CD8-positive, alpha-beta memory T cell (primary cell): ENCODE results near the gene CCT6A. TPM values are rescaled to one million over a fixed set of nuclear protein-coding genes. Genes with fewer than 3 reads are reported as not detected.
A peak's percentile ranks its signal among the peaks of the same experiment; 100 is the strongest.
"Not testable (repeated sequence)": the region's sequence is repeated elsewhere in the genome, so short reads cannot be mapped to it uniquely, and the experiment has no call there.

Experiments
- CTCF ChIA-PET: fragments of 350-600 bp; sonication (Branson Sonifier 250); formaldehyde crosslinking; loops from one replicate; lab custom pipeline; 2021; ENCODE audit warnings: antibody characterized with exemption; lab: Charles Lee
- POLR2A ChIA-PET: fragments of 350-600 bp; sonication (Branson Sonifier 250); formaldehyde crosslinking; loops from one replicate; lab custom pipeline; 2021; ENCODE audit warnings: antibody characterized with exemption; lab: Charles Lee
- DNase-seq, 5 donors: peaks; one replicate each; pipeline versions ENCODE4 v3.0.0 to v3.0.0-alpha.2; 2020 to 2022; ENCODE audit warnings: mixed read lengths in 1 of 5
- H3K27ac ChIP-seq: one replicate; pipeline ENCODE4 v1.7.0; 2013; ENCODE audit warnings: low read depth, mild to moderate bottlenecking, low read length, moderate library complexity
- H3K27me3 ChIP-seq: 2 replicates; pipeline ENCODE4 v1.7.0; 2013; ENCODE audit warnings: low read length, mild to moderate bottlenecking; ENCODE audit not compliant: insufficient read depth, poor library complexity, severe bottlenecking
- H3K36me3 ChIP-seq: 2 replicates; pipeline ENCODE4 v1.7.0; 2013; ENCODE audit warnings: mild to moderate bottlenecking, low read length, moderate library complexity; ENCODE audit not compliant: insufficient read depth
- H3K4me1 ChIP-seq: 2 replicates; pipeline ENCODE4 v1.7.0; 2013; ENCODE audit warnings: mild to moderate bottlenecking, low read length, moderate library complexity; ENCODE audit not compliant: insufficient read depth
- H3K4me3 ChIP-seq: 2 replicates; pipeline ENCODE4 v1.7.0; 2013; ENCODE audit warnings: mild to moderate bottlenecking, low read length
- H3K9me3 ChIP-seq: 2 replicates; pipeline ENCODE4 v1.7.0; 2013; ENCODE audit warnings: mild to moderate bottlenecking, low read length
- H3K27ac Mint-ChIP-seq, 8 donors: one replicate each; pipeline ENCODE4 v1.8.0; 2020 to 2021; ENCODE audit warnings: mixed read lengths in 8 of 8, mild to moderate bottlenecking in 6 of 8, inconsistent platforms in 3 of 8, moderate library complexity in 3 of 8
- H3K27me3 Mint-ChIP-seq, 2 donors: one replicate each; pipeline ENCODE4 v1.8.0; 2020 to 2021; ENCODE audit warnings: mixed read lengths in 2 of 2, mild to moderate bottlenecking in 1 of 2, moderate library complexity in 1 of 2
- H3K36me3 Mint-ChIP-seq, 3 donors: one replicate each; pipeline ENCODE4 v1.8.0; 2020 to 2021; ENCODE audit warnings: mixed read lengths in 3 of 3, inconsistent platforms in 1 of 3, mild to moderate bottlenecking in 1 of 3
- H3K4me1 Mint-ChIP-seq, 3 donors: one replicate each; pipeline ENCODE4 v1.8.0; 2020 to 2021; ENCODE audit warnings: mixed read lengths in 3 of 3, inconsistent platforms in 1 of 3, mild to moderate bottlenecking in 1 of 3
- H3K4me3 Mint-ChIP-seq, 7 donors: one replicate each; pipeline ENCODE4 v1.8.0; 2020 to 2021; ENCODE audit warnings: mixed read lengths in 7 of 7, mild to moderate bottlenecking in 6 of 7, moderate library complexity in 4 of 7, inconsistent platforms in 2 of 7
- H3K9me3 Mint-ChIP-seq, 5 donors: one replicate each; pipeline ENCODE4 v1.8.0; 2020 to 2022; ENCODE audit warnings: mixed read lengths in 5 of 5, mild to moderate bottlenecking in 3 of 5, moderate library complexity in 2 of 5, inconsistent platforms in 1 of 5
- polyA plus RNA-seq: library from polyadenylated mRNA; unstranded; fragments of 300-500 nt; fragmentation: Illumina TruSeq; gene quantifications from one replicate; pipeline ENCODE4 v1.2.3, GENCODE V29; 2021
- total RNA-seq, 2 experiments: library from RNA; stranded (reverse); gene quantifications; one replicate each; pipeline ENCODE4 v1.2.3, GENCODE V29; 2021

Gene CCT6A
- total and polyA plus RNA-seq, 3 experiments from 2014 or later: 93.3 to 361 (median 348) TPM

DNA sequence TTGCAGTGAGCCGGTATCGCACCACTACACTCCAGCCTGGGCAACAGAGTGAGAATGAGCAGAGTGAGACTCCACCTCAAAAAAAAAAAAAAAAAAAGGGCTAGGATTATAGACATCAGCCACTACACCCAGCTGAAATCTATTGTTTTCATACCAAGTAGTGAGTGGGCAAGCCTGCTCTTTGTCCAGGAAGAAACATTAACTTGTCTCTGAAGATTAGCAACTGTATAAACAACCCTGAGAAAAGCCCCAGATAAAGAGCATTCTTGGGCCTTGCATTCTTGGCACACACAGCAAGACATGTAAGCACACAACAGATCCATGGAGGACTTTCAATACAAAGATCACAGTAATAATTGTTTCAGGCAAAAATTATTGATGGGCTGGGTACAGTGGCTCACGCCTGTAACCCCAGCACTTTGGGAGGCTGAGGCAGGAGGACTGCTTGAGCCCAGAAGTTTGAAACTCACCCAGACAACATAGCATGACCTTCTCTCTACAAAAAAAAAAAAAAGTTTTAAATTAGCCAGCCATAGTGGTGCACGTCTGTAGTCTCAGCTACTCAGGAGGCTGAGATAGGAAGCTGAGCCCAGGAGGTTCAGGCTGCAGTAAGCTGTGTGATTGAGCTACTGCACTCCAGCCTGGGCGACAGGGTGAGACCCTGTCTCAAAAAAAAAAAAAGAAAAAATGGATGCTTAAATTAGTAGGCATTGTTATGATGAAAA, 4.7 kb upstream of the CCT6A start:
- Histone ChIP-seq H3K4me3 (no peak overlapping the region), H3K36me3 (no peaks in the 10 kb centered on the region), H3K27ac (peak overlapping the region; percentile 24), H3K4me1 (peaks cover 11% of the 10 kb centered on the region), H3K27me3 (no peaks in the 10 kb centered on the region), H3K9me3 (no peaks in the 10 kb centered on the region)
- ChIA-PET POLR2A (no interaction called here), CTCF (no interaction called here)
- no peak for DNase-seq
- H3K27ac Mint-ChIP-seq: peak overlapping the region in 2 of 8 donors; percentile 26 to 56
- H3K4me1 Mint-ChIP-seq: peaks cover 10 to 16% (median 13%) of the 10 kb centered on the region in 3 donors
- H3K9me3 Mint-ChIP-seq: no peaks in the 10 kb centered on the region
- no peaks in the 10 kb centered on the region for H3K27me3 Mint-ChIP-seq
- peak overlapping the region in 1 of 7 donors; percentile 17 for H3K4me3 Mint-ChIP-seq
- peaks cover 0 to 6% (median 2%) of the 10 kb centered on the region in 3 donors for H3K36me3 Mint-ChIP-seq

DNA sequence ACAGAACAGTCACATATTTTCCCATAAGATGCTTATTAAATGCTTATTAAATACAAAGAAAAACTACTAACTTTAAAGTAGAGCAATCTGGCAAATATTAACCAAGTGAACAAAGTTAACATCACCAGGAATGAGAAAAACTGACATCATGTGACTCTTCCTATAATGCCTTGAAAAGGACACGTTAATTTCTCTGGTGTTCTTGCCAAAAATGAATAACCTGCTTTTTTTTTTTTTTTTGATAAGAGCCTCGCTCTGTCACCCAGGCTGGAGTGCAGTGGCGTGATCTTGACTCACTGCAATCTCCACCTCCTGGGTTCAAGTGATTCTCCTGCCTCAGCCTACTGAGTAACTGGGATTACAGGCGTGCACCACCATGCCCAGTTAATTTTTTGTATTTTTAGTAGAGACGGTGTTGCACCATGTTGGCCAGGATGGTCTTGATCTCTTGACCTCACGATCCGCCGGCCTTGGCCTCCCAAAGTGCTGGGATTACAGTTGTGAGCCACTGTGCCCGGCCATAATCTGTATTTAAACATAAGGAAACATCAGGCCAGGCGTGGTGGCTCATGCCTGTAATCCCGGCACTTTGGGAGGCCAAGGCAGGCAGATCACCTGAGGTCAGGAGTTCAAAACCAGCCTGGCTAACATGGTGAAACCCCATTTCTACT, 4.0 kb upstream of the CCT6A start:
- H3K36me3 ChIP-seq, H3K4me3 Mint-ChIP-seq, H3K36me3 Mint-ChIP-seq, H3K9me3 Mint-ChIP-seq, H3K27me3 ChIP-seq, H3K4me3 ChIP-seq, H3K9me3 ChIP-seq, CTCF ChIA-PET, DNase-seq, H3K27me3 Mint-ChIP-seq, H3K27ac Mint-ChIP-seq, POLR2A ChIA-PET: not testable (repeated sequence)
- peak overlapping the region; percentile 24 for H3K27ac ChIP-seq
- H3K4me1 Mint-ChIP-seq: peaks cover 13 to 22% (median 19%) of the 10 kb centered on the region in 3 donors
- peaks cover 16% of the 10 kb centered on the region for H3K4me1 ChIP-seq

DNA sequence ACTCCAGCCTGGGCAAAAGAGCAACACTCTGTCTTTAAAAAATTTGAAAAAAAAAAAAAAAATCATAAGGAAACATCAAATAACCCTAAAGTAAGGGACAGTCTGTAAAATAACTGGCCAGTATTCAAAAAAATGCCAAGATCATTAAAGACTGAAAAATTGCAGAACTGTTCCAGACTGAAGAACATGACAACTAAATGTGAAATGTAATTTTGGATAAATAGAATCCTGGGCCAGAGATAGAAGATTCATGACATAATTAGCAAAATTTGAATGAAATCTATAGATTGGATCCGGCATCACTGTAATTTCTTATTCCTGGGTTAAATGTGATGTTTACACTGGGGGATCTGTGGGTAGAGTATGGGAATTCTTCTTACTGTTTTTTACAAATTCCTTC, 3.3 kb upstream of the CCT6A start:
- DNase-seq: no peak
- Mint-ChIP-seq H3K27me3 (no peaks in the 10 kb centered on the region), H3K4me1 (peaks cover 16 to 28% (median 25%) of the 10 kb centered on the region in 3 donors), H3K4me3 (peak overlapping the region in 2 of 7 donors; percentile 1 to 7), H3K36me3 (peaks cover 0 to 15% (median 0%) of the 10 kb centered on the region in 3 donors), H3K27ac (peak overlapping the region in 2 of 8 donors; percentile 13 to 31), H3K9me3 (no peaks in the 10 kb centered on the region)
- no peaks in the 10 kb centered on the region for H3K27me3 ChIP-seq
- CTCF ChIA-PET: no interaction called here
- H3K4me3 ChIP-seq: no peak overlapping the region
- no peak overlapping the region for H3K27ac ChIP-seq
- H3K36me3 ChIP-seq: peaks cover 2% of the 10 kb centered on the region
- peaks cover 23% of the 10 kb centered on the region for H3K4me1 ChIP-seq
- no peaks in the 10 kb centered on the region for H3K9me3 ChIP-seq
- POLR2A ChIA-PET: no interaction called here

DNA sequence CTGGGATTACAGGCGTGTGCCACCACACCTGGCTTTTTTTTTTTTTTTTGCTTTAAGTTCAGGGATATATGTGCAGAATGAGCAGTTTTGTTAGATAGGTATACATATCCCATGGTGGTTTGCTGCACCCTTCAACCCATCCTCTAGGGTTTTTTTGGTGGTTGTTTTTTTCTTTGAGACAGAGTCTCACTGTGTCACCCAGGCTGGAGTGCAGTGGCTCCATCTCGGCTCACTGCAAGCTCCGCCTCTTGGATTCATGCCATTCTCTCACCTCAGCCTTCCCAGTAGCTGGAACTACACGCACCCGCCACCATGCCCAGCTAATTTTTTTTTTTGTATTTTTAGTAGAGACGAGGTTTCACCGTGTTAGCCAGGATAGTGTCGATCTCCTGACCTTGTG, 2.8 kb upstream of the CCT6A start:
- CTCF ChIA-PET, POLR2A ChIA-PET, H3K27ac ChIP-seq, H3K9me3 ChIP-seq, H3K27me3 ChIP-seq, DNase-seq, H3K27me3 Mint-ChIP-seq, H3K36me3 ChIP-seq, H3K9me3 Mint-ChIP-seq, H3K4me3 ChIP-seq: not testable (repeated sequence)
- Mint-ChIP-seq H3K36me3 (peaks cover 0 to 20% (median 0%) of the 10 kb centered on the region in 3 donors), H3K4me1 (peaks cover 18 to 33% (median 31%) of the 10 kb centered on the region in 3 donors), H3K4me3 (peak overlapping the region in 2 of 7 donors; percentile 1 to 7), H3K27ac (peak overlapping the region in 3 of 8 donors; percentile 13 to 65 (median 17))
- peaks cover 27% of the 10 kb centered on the region for H3K4me1 ChIP-seq

DNA sequence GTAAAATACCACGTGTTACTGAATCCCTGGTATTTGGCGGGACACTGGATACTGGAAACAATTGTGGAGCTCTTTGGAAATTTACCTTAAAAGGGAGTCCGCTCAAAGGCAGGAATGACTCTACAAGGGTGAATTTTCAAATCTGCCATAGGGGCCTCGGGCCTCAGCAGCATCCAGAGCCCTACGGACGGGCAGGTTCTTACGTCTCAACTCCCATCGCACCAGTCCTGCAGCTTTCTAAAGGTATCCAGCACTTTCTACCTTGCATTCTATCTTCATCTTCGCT, 569 bp upstream of the CCT6A start:
- Mint-ChIP-seq H3K4me1 (peaks cover 29 to 50% (median 42%) of the 10 kb centered on the region in 3 donors), H3K27ac (peak overlapping the region; percentile 79 to 97 (median 95)), H3K4me3 (peak overlapping the region; percentile 89 to 99 (median 94)), H3K27me3 (no peaks in the 10 kb centered on the region), H3K9me3 (no peaks in the 10 kb centered on the region), H3K36me3 (peaks cover 0 to 42% (median 0%) of the 10 kb centered on the region in 3 donors)
- Histone ChIP-seq H3K4me3 (peak overlapping the region; percentile 91), H3K27ac (peak overlapping the region; percentile 74), H3K36me3 (peaks cover 25% of the 10 kb centered on the region), H3K9me3 (no peaks in the 10 kb centered on the region), H3K4me1 (peaks cover 36% of the 10 kb centered on the region), H3K27me3 (no peaks in the 10 kb centered on the region)
- ChIA-PET CTCF (interaction anchor here (0.8 to 1.9 kb wide), 3 partner anchors 13 to 22 kb away, joined by 3 to 23 read pairs (median 3); partner anchors contain the start of gene SUMF2), POLR2A (interaction anchor here (0.6 to 1.7 kb wide), 5 partner anchors 14 to 56 kb away, joined by 3 to 15 read pairs (median 5); partner anchors contain the start of genes CHCHD2 and SUMF2)
- DNase-seq: no peak

DNA sequence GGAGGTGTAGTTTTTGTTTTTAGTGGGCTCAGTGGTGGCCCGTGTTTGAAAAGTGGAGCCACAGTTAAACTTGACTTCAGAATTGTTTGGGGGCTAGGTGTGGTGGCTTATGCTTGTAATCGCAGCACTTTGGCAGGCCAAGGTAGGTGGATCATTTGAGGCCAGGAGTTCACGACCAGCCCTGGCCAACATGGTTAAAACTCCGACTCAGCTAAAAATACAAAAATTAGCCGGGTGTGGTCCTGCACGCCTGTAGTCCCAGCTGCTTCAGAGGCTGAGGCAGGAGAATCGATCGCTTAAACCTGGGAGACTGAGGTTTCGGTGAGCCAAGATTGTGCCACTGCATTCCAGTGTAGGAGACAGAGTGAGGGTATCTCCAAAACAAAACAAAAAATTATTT, 1.8 kb downstream of the CCT6A start:
- Mint-ChIP-seq H3K4me1 (peaks cover 28 to 54% (median 45%) of the 10 kb centered on the region in 3 donors), H3K4me3 (peak overlapping the region in 6 of 7 donors; percentile 15 to 96 (median 76)), H3K27ac (peak overlapping the region in 5 of 8 donors; percentile 36 to 92 (median 72)), H3K36me3 (peaks cover 0 to 64% (median 5%) of the 10 kb centered on the region in 3 donors), H3K27me3 (no peaks in the 10 kb centered on the region), H3K9me3 (no peaks in the 10 kb centered on the region)
- H3K27ac ChIP-seq: no peak overlapping the region
- POLR2A ChIA-PET: interaction anchor here (1.0 kb wide), 1 partner anchor 11 kb away, joined by 10 read pairs; no protein-coding TSS in a partner anchor
- peaks cover 45% of the 10 kb centered on the region for H3K36me3 ChIP-seq
- no peaks in the 10 kb centered on the region for H3K9me3 ChIP-seq
- no peaks in the 10 kb centered on the region for H3K27me3 ChIP-seq
- no peak for DNase-seq
- H3K4me3 ChIP-seq: no peak overlapping the region
- CTCF ChIA-PET: interaction anchor here (1.6 to 1.9 kb wide), 2 partner anchors 12 to 21 kb away, joined by 8 to 9 read pairs; no protein-coding TSS in a partner anchor
- H3K4me1 ChIP-seq: peaks cover 36% of the 10 kb centered on the region

DNA sequence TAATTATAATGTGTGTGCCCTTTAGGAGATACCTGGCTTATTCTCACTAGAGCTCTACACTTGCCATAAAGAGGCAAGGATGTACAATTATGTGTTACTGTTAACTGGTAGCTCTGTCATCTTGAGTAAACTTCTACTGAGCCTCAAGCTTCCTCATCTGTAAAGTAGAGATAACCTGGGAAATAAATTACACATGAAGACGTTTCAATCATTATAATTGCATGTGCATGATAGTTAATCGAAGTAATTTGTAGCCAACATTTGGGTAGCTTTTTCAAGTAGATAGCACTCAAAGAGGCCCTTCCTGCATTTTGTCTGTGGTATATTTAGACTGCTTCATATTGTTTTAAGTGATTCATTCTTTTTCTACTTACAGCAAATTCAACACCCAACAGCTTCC, 2.4 kb downstream of the CCT6A start:
- Mint-ChIP-seq H3K36me3 (peaks cover 0 to 69% (median 8%) of the 10 kb centered on the region in 3 donors), H3K9me3 (no peaks in the 10 kb centered on the region), H3K4me1 (peaks cover 27 to 54% (median 45%) of the 10 kb centered on the region in 3 donors), H3K4me3 (peak overlapping the region in 4 of 7 donors; percentile 11 to 74 (median 18)), H3K27ac (peak overlapping the region in 4 of 8 donors; percentile 10 to 92 (median 44)), H3K27me3 (no peaks in the 10 kb centered on the region)
- POLR2A ChIA-PET: interaction anchor here (1.0 kb wide), 1 partner anchor 11 kb away, joined by 10 read pairs; no protein-coding TSS in a partner anchor
- H3K4me3 ChIP-seq: no peak overlapping the region
- no peak overlapping the region for H3K27ac ChIP-seq
- no peaks in the 10 kb centered on the region for H3K9me3 ChIP-seq
- H3K36me3 ChIP-seq: peaks cover 47% of the 10 kb centered on the region
- DNase-seq: no peak
- CTCF ChIA-PET: interaction anchor here (1.6 to 1.9 kb wide), 2 partner anchors 11 to 20 kb away, joined by 8 to 9 read pairs; no protein-coding TSS in a partner anchor
- H3K27me3 ChIP-seq: no peaks in the 10 kb centered on the region
- peaks cover 36% of the 10 kb centered on the region for H3K4me1 ChIP-seq
